Spleen (tissue), 7 donors: ENCODE results near the gene PIK3C2B.
A peak's percentile ranks its signal among the peaks of the same experiment; 100 is the strongest.

Experiments
- CTCF ChIP-seq, 11 experiments: fragments of 200-600 bp in 7 of 11; fragments of 450-650 bp in 4 of 11; sonication (generic) in 4 of 11; IDR thresholded peaks in 8 of 11; conservative IDR thresholded peaks in 3 of 11; 1 replicate in 7 of 11; 2 replicates in 4 of 11; pipeline versions ENCODE4 v1.4.0 to v1.8.0; 2016 to 2021; ENCODE audit warnings: antibody characterized with exemption in 11 of 11, inconsistent platforms in 4 of 11, mild to moderate bottlenecking in 1 of 11
- POLR2A ChIP-seq, 3 donors: fragments of 450-650 bp; IDR thresholded peaks; one replicate each; pipeline ENCODE4 v1.5.1; 2017; ENCODE audit warnings: antibody characterized with exemption in 3 of 3, mild to moderate bottlenecking in 1 of 3
- POLR2AphosphoS5 ChIP-seq, 3 donors: sonication (generic); formaldehyde crosslinking; IDR thresholded peaks; one replicate each; pipeline ENCODE4 v1.5.1; 2017; ENCODE audit warnings: antibody characterized with exemption in 3 of 3
- donor health status: DM: no; HTN: no; CAD: no; lungs with moderate emphysema.
- donor health status: DM: no; HTN: no; CAD: no.
- donor health status: DM: no; HTN: no; CAD: no.

DNA sequence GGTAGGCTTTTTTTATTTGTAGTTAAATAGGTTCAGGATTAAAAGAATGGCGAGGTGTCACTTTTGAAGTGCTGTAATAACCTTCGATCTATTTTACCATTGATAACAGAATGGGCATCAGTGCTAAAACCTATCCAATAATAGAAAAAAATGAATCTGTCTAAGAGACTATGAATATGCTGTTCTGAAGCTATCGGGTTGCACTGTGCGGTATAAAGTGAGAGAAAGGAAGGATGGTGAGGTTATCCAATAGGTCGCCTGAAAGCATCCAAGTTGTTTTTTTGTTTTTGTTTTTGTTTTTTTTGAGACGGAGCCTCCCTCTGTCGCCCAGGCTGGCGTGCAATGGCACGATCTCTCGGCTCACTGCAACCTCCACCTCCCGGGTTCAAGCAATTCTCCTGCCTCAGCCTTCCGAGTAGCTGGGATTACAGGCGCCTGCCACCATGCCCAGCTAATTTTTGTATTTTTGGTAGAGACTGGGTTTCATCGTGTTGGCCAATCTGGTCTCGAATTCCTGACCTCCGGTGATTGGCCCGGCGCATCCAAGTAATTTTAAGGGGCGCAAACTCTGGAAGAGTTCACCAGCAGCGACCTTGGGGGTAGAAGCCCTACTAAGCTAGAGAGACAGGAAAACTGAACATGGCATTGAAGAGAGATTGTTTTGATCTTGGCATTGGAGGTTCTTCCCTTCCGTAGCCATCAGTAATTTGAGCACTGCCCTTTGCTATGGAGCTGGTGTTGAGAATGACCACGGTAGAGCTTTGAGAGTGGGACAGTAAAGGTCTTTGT lies 12.9 kb upstream of the PIK3C2B start:
- TF ChIP-seq CTCF (IDR thresholded peaks at IDR 0.05 in 8 of 11, conservative IDR thresholded peaks at IDR 0.05 in 3 of 11) (no peak), POLR2A (IDR thresholded peaks at IDR 0.05) (no peak), POLR2AphosphoS5 (IDR thresholded peaks at IDR 0.05) (peak in 2 of 3 donors; percentile 13 to 44)
